ENCODE results near the gene WNT8B. TPM values are rescaled to one million over a fixed set of nuclear protein-coding genes. Genes with fewer than 3 reads are reported as not detected.

The WNT8B gene
- total and polyA plus RNA-seq, 2 of the 13 experiments (the other 11 are each of a cell fraction or from before 2014, with no cell fraction given): 0.07 to 0.20 TPM

- H3K27me3 ChIP-seq (ENCODE audit: control insufficient read depth in 1 of 2, insufficient read depth in 2 of 2, low read length in 2 of 2): no peaks in the 10 kb centered on the region
- in situ Hi-C loops (cut with HindIII; ENCODE audit: extremely low pct_ligation_motif_present, low pct_unique_long_range_greater_than_20kb): loop anchor here (5.0 kb wide), 2 partner anchors 68 to 163 kb away; no protein-coding TSS in a partner anchor
- H3K36me3 ChIP-seq (replicated peaks in 1 of 2; ENCODE audit: control insufficient read depth in 1 of 2, insufficient read depth in 2 of 2, low read length in 2 of 2): no peaks in the 10 kb centered on the region; a peak in 1 of 5 replicates
- H3K27ac ChIP-seq (ENCODE audit: extremely low read length, insufficient read depth, low read length): no peak overlapping the region
- H3K79me2 ChIP-seq (ENCODE audit: insufficient read depth, low read length): no peaks in the 10 kb centered on the region
- ATAC-seq (no peak), DNase-seq (ENCODE audit: low spot score) (no peak), FAIRE-seq (no peak)
- no peaks in the 10 kb centered on the region for H3K9me3 ChIP-seq (ENCODE audit: low read length)
- no peak overlapping the region for H3K4me3 ChIP-seq (replicated peaks in 1 of 3; ENCODE audit: insufficient read depth in 1 of 3, low read depth in 2 of 3, low read length in 3 of 3)
- no peak overlapping the region for H3K4me2 ChIP-seq (ENCODE audit: low read depth, low read length)
- no peaks in the 10 kb centered on the region for H4K20me1 ChIP-seq (ENCODE audit: insufficient read depth, low read length)
- TF ChIP-seq TCF7 (IDR thresholded peaks at IDR 0.05; ENCODE audit: low read depth) (no peak), ZNF777 (CRISPR knock-in tag; IDR thresholded peaks at IDR 0.05) (no peak), SKI (IDR thresholded peaks at IDR 0.05; ENCODE audit: partially characterized antibody) (no peak), REXO4 (CRISPR knock-in tag; IDR thresholded peaks at IDR 0.05; ENCODE audit: borderline replicate concordance) (no peak), SMAD9 (CRISPR knock-in tag; IDR thresholded peaks at IDR 0.05) (no peak), ISX (CRISPR knock-in tag; conservative IDR thresholded peaks at IDR 0.05) (no peak), ARNT (IDR thresholded peaks at IDR 0.05) (no peak), HOXA7 (CRISPR knock-in tag; IDR thresholded peaks at IDR 0.05) (no peak), ZNF562 (CRISPR knock-in tag; IDR thresholded peaks at IDR 0.05; ENCODE audit: borderline replicate concordance) (no peak), ZNF407 (CRISPR knock-in tag; IDR thresholded peaks at IDR 0.05; ENCODE audit: not compliant biosample characterization) (no peak), ZNF468 (CRISPR knock-in tag; IDR thresholded peaks at IDR 0.05) (no peak), DNMT3B (CRISPR knock-in tag; conservative IDR thresholded peaks at IDR 0.05) (no peak), ZNF556 (CRISPR knock-in tag; IDR thresholded peaks at IDR 0.05; ENCODE audit: borderline replicate concordance) (no peak)
- H3K4me1 ChIP-seq (ENCODE audit: insufficient read depth, low read length): peaks cover 8% of the 10 kb centered on the region; the same call in 1 of the 2 replicates
- WGBS (ENCODE audit: low lambda C conversion rate): 90% methylated on average over 2 of the region's 2 CpGs
- BruUV-seq (replicated peaks): no TSS peak
- intact Hi-C loops (cut with micrococcal nuclease; ENCODE audit: unreplicated experiment): no loop called here
- CTCF ChIA-PET (ENCODE audit: low intra/inter-chr PET ratio, low total read pairs): no interaction called here
- H3K9ac ChIP-seq (ENCODE audit: insufficient read depth, low read depth, low read length): no peak overlapping the region
- POLR2A ChIA-PET: no interaction called here
- no peak overlapping the region for H2AFZ ChIP-seq (ENCODE audit: low read length)
Measured at GRCh38 chr10:100505164-100505563, 42.4 kb downstream of the WNT8B start.

All from HepG2 (cell line).